ENCODE measurements around the gene TBC1D19.

Gene TBC1D19

DNA sequence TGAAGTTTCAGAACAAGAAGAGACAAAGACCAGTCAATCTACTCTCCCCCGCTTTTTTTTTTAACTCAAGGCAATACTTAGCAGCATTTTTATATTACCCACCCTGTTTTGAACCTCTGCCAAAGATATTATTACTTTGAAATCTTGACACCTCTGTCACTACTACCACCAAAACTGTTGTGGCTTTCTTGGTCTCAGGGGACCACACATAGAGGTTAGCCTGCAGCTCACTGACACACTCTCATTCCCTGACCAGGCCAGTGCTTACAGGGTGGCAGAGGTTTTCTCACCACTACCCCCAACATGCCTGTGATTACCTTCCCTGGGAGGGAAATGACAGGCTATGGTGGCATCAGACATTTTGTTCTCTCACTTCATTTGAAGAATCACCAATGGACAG, 139.3 kb downstream of the TBC1D19 start:
- no peak overlapping the region for H3K4me3 ChIP-seq (ENCODE audit: low read depth, low read length)
- in situ Hi-C loops (cut with HindIII; ENCODE audit: low sequenced_read_pairs): no loop called here
- no peak for DNase-seq (ENCODE audit: low read depth, low spot score)
- TF ChIP-seq, protein P1, sequence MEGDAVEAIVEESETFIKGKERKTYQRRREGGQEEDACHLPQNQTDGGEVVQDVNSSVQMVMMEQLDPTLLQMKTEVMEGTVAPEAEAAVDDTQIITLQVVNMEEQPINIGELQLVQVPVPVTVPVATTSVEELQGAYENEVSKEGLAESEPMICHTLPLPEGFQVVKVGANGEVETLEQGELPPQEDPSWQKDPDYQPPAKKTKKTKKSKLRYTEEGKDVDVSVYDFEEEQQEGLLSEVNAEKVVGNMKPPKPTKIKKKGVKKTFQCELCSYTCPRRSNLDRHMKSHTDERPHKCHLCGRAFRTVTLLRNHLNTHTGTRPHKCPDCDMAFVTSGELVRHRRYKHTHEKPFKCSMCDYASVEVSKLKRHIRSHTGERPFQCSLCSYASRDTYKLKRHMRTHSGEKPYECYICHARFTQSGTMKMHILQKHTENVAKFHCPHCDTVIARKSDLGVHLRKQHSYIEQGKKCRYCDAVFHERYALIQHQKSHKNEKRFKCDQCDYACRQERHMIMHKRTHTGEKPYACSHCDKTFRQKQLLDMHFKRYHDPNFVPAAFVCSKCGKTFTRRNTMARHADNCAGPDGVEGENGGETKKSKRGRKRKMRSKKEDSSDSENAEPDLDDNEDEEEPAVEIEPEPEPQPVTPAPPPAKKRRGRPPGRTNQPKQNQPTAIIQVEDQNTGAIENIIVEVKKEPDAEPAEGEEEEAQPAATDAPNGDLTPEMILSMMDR (IDR thresholded peaks at IDR 0.05; ENCODE audit: low read depth, low read length): no peak

DNA sequence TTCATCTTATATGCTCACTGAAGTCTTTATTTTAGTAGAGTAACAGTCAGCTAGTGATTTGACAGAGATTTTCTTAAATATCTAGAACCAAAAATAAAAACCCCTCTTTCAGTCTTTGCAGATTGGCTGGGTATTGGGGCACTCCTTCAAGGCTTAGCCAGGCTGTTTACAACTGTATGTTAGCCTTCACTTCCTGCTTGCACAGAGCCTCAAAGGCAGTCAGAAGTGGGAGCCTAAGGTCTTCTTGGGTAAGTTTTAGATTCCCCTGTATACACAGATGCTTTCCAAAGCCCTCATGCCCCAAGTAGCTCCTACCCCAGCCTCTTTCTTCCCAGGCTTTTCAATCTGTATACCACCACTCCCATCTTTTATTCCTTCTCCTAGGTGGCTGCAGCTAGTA, 140.7 kb downstream of the TBC1D19 start:
- no peak overlapping the region for H3K4me3 ChIP-seq (ENCODE audit: low read depth, low read length)
- in situ Hi-C loops (cut with HindIII; ENCODE audit: low sequenced_read_pairs): no loop called here
- TF ChIP-seq, protein P1 (IDR thresholded peaks at IDR 0.05; ENCODE audit: low read depth, low read length): no peak
- DNase-seq (ENCODE audit: low read depth, low spot score): no peak

DNA sequence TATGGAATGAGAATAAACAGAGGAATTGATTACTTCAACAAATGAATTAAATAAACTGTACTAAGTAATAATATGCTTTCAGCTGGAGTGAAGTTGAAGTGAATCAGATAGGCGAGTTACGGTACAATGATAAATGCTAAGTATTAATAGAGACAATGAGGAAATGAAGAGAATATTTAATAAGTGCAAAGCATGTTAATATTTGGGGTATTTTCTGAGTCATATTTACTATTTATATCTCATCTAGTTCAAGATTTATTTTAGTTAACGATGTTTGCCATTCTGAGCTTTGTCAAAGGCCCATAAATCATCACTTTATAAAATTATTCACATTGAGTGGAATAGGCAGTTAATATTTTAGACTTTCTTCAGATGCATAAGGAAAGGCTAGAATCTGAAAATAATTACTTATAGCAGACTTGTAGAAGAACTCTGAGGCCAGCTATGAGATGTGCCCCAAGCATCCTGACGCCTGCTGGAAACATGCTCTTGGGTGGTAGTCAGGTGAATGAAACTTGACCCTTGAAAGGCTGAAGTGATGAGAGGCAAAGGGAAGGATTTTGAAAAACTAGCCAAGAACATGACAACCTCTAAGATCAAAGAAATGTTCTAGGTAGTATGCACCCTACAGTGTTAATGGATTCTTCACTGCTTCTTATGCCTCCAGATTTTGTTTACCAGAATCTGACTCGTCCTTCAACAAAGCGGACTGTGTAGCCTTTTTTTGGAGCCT, 142.9 kb downstream of the TBC1D19 start:
- TF ChIP-seq, protein P1 (IDR thresholded peaks at IDR 0.05; ENCODE audit: low read depth, low read length): no peak
- H3K4me3 ChIP-seq (ENCODE audit: low read depth, low read length): no peak overlapping the region
- no peak for DNase-seq (ENCODE audit: low read depth, low spot score)
- in situ Hi-C loops (cut with HindIII; ENCODE audit: low sequenced_read_pairs): no loop called here

DNA sequence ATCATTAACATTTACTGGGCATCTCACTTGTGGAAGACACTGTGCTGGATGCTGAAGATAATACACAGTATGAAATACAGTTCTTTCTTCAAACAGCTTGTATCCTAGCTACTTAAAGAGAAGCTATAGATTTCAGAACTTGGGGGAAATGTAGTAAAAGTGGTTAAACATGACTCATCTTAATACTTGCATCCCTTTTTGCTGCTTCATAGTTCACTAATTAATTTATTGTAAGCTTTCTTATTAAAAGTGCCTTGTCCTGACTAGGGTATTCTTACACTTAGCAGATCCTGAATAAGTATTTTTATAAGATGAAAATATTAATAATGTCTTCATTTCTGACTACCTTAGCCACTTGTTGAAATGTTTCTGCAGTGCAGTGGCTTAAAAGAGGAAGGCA, 144.0 kb downstream of the TBC1D19 start:
- in situ Hi-C loops (cut with HindIII; ENCODE audit: low sequenced_read_pairs): no loop called here
- DNase-seq (ENCODE audit: low read depth, low spot score): no peak
- no peak overlapping the region for H3K4me3 ChIP-seq (ENCODE audit: low read depth, low read length)
- TF ChIP-seq, protein P1 (IDR thresholded peaks at IDR 0.05; ENCODE audit: low read depth, low read length): no peak

DNA sequence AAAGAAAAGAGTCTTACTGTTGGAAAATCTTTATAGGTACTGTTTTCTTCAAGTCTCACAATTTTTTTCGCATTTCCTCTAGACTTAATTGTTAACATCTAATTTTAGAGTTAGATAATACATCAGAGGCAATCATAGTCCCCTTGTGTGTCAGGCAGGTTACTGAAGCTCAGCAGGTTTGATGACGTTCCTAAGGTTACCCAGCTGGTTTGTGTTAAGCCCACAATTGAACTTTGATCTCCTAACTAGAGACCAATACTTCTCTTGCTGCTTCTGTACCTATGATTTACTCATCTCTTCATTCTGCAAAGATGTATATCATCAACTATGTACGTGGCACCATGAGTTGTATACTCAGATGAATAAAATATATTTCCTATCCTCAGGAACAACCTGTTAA, 145.1 kb downstream of the TBC1D19 start:
- in situ Hi-C loops (cut with HindIII; ENCODE audit: low sequenced_read_pairs): no loop called here
- H3K4me3 ChIP-seq (ENCODE audit: low read depth, low read length): no peak overlapping the region
- DNase-seq (ENCODE audit: low read depth, low spot score): no peak
- TF ChIP-seq, protein P1 (IDR thresholded peaks at IDR 0.05; ENCODE audit: low read depth, low read length): no peak

DNA sequence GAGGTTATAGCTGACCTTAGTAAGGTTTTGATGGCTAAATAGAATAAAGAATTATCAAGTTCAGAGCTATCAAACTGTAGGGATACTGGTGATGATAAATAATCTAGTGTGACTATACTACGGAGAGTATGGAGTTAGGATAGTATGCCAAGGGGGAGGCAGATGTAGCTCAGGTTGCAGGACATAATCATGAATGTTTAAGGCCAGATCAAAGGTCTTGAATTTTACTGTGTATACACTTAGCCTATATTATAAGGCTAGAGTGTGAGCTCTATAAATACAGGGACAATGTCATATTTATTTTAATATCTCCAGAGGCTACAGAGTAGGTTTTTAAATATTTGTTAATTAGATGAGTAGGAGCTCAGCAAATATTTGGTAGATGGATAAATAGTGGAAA, 145.7 kb downstream of the TBC1D19 start:
- no peak for DNase-seq (ENCODE audit: low read depth, low spot score)
- TF ChIP-seq, protein P1 (IDR thresholded peaks at IDR 0.05; ENCODE audit: low read depth, low read length): no peak
- no peak overlapping the region for H3K4me3 ChIP-seq (ENCODE audit: low read depth, low read length)
- in situ Hi-C loops (cut with HindIII; ENCODE audit: low sequenced_read_pairs): no loop called here

Data from astrocyte of the spinal cord (primary cell).